Suprapubic skin (tissue), 4 donors: ENCODE results near the gene HYAL2. TPM values are rescaled to one million over a fixed set of nuclear protein-coding genes. Genes with fewer than 3 reads are reported as not detected.

ENCODE experiments used
- DNase-seq, 2 donors: peaks; one replicate each; pipeline ENCODE4 v3.0.0-alpha.2; 2019; ENCODE audit warnings: low spot score in 2 of 2
- H3K27ac ChIP-seq: fragments of 200-600 bp; sonication (generic); one replicate; pipeline ENCODE4 v1.5.1; 2019
- H3K27me3 ChIP-seq: fragments of 200-600 bp; sonication (generic); one replicate; pipeline ENCODE4 v1.5.1; 2019
- H3K36me3 ChIP-seq: fragments of 200-600 bp; sonication (generic); one replicate; pipeline ENCODE4 v1.5.1; 2019
- H3K4me1 ChIP-seq: fragments of 200-600 bp; sonication (generic); one replicate; pipeline ENCODE4 v1.5.1; 2019
- H3K4me3 ChIP-seq: fragments of 200-600 bp; sonication (generic); one replicate; pipeline ENCODE4 v1.5.1; 2019; ENCODE audit warnings: mild to moderate bottlenecking
- H3K9me3 ChIP-seq: fragments of 200-600 bp; sonication (generic); one replicate; pipeline ENCODE4 v1.5.1; 2019
- EP300 ChIP-seq: sonication (generic); formaldehyde crosslinking; IDR thresholded peaks from one replicate; pipeline ENCODE4 v1.6.1; 2017; ENCODE audit warnings: antibody characterized with exemption
- POLR2A ChIP-seq, 2 donors: fragments of 450-650 bp; IDR thresholded peaks; one replicate each; pipeline ENCODE4 v1.6.1; 2017; ENCODE audit warnings: antibody characterized with exemption in 2 of 2, mild to moderate bottlenecking in 2 of 2, moderate library complexity in 2 of 2
- POLR2AphosphoS5 ChIP-seq, 3 donors: sonication (generic); formaldehyde crosslinking; IDR thresholded peaks; one replicate each; pipeline ENCODE4 v1.6.1; 2017; ENCODE audit warnings: antibody characterized with exemption in 3 of 3
- WGBS: methylation state at CpG from one replicate; pipeline ENCODE4 v1.1.5; 2018; 5-methylcytosine and 5-hydroxymethylcytosine counted together
- total RNA-seq, 4 donors: library from RNA; depleted of rRNA; stranded (reverse); fragments of >200 nt; gene quantifications; one replicate each; pipeline ENCODE4 v1.1.0, GENCODE V29; 2016
- TF ChIP-seq, protein P1 (sequence below), 2 donors: fragments of 200-600 bp in 1 of 2; fragments of 450-650 bp in 1 of 2; sonication (generic) in 1 of 2; IDR thresholded peaks; one replicate each; pipeline ENCODE4 v1.5.1; 2016 to 2019; ENCODE audit warnings: antibody characterized with exemption in 2 of 2, mild to moderate bottlenecking in 1 of 2, moderate library complexity in 1 of 2

The HYAL2 gene
- total RNA-seq, 4 donors from 2014 or later: 47.7 to 87.0 (median 80.3) TPM

DNA sequence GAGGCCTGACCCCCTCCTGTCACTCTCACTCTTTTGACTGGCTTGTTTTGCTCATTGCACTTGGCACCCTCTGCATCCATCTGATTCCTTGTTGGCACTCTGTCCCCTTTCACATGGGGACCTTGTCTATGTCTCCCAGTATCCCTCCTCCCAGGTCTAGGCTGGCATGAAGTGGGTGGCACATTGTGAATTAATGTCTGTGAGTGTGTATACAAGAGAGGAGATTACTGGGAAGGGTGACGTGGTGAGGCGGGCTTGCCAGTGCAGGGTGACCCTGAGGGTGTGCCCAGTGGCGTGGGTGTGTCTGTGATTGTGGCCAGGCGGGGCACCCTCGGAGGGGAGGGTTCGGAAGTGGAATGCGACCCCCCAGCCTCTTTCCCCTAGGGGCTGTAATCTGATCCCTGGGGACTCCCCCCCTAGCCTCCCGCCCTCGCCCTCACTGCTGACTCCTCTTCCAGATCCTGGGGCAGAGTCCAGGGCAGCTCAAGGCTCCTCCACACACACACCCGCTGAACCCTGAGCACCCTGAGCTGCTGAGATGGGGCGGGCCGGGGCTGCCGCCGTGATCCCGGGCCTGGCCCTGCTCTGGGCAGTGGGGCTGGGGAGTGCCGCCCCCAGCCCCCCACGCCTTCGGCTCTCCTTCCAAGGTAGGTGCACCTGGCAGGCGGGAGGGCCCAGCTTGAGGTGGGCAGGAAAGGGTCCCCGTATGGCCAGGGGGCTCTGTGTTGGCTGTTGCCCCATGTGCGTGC lies 53.7 kb downstream of the HYAL2 start, which contains the start of gene SEMA3B:
TSS of gene SEMA3B (plus strand) at position 445 of the 749 bp plus-strand sequence. CDS start at position 539, 94 bp downstream.
- H3K27ac ChIP-seq: peak within 1 kb of the TSS; percentile 79
- TF ChIP-seq POLR2AphosphoS5 (IDR thresholded peaks at IDR 0.05) (no peak), EP300 (no peak), POLR2A (IDR thresholded peaks at IDR 0.05) (no peak)
- TF ChIP-seq, protein P1, sequence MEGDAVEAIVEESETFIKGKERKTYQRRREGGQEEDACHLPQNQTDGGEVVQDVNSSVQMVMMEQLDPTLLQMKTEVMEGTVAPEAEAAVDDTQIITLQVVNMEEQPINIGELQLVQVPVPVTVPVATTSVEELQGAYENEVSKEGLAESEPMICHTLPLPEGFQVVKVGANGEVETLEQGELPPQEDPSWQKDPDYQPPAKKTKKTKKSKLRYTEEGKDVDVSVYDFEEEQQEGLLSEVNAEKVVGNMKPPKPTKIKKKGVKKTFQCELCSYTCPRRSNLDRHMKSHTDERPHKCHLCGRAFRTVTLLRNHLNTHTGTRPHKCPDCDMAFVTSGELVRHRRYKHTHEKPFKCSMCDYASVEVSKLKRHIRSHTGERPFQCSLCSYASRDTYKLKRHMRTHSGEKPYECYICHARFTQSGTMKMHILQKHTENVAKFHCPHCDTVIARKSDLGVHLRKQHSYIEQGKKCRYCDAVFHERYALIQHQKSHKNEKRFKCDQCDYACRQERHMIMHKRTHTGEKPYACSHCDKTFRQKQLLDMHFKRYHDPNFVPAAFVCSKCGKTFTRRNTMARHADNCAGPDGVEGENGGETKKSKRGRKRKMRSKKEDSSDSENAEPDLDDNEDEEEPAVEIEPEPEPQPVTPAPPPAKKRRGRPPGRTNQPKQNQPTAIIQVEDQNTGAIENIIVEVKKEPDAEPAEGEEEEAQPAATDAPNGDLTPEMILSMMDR (IDR thresholded peaks at IDR 0.05): no peak
- no peaks in the 10 kb centered on the region for H3K36me3 ChIP-seq
- WGBS: 27% methylated on average over 13 of the region's 21 CpGs
- peak in 1 of 2 donors; percentile 78 for DNase-seq
- peak within 1 kb of the TSS; percentile 44 for H3K4me3 ChIP-seq
- H3K27me3 ChIP-seq: peaks cover 5% of the 10 kb centered on the region
- H3K9me3 ChIP-seq: no peaks in the 10 kb centered on the region
- H3K4me1 ChIP-seq: peaks cover 83% of the 10 kb centered on the region

DNA sequence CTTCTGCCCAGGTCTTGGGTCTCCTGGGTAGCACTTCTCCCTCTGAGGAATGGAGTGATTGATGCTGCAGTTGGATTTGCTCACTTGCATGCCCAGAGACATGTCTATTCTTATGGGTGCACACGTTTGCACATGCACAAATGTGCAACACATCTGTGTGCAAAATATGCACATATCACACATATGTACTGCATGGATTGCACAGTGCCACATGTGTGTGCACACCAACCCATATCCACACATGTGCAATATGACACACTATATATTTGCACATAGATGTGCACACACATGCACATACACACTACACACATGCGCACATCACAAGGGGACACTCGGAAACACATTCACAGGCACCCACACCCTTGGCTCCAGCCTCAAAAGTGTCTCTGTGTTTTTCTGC lies 54.3 kb downstream of the HYAL2 start:
- Histone ChIP-seq H3K27me3 (no peaks in the 10 kb centered on the region), H3K9me3 (no peaks in the 10 kb centered on the region), H3K27ac (peak overlapping the region; percentile 79), H3K4me3 (peak overlapping the region; percentile 44), H3K4me1 (peaks cover 80% of the 10 kb centered on the region), H3K36me3 (no peaks in the 10 kb centered on the region)
- no peak for TF ChIP-seq EP300
- no peak for TF ChIP-seq POLR2A (IDR thresholded peaks at IDR 0.05)
- TF ChIP-seq, protein P1 (IDR thresholded peaks at IDR 0.05): no peak
- no peak for TF ChIP-seq POLR2AphosphoS5 (IDR thresholded peaks at IDR 0.05)
- no peak for DNase-seq
- WGBS: 40% methylated on average over 3 of the region's 3 CpGs

Other genes with a start within 250 kb of the HYAL2 start
- gene RBM5, start 233.8 kb downstream of the HYAL2 start, total RNA-seq: 100 to 1,000 TPM; 129 to 681 (median 208) TPM
- 100 to 1,000 TPM; 123 to 188 (median 130) TPM for gene SEMA3F, start 167.4 kb downstream of the HYAL2 start, total RNA-seq
- gene GNAT1, start 131.1 kb downstream of the HYAL2 start, total RNA-seq: under 1 TPM in 1 of 4 donors, not detected in 3; 0.64 TPM
- 1 to 10 TPM in 2 of 4 donors, under 1 TPM in 2; 0.25 to 2.2 (median 1.00) TPM for gene SLC38A3, start 117.5 kb downstream of the HYAL2 start, total RNA-seq
- gene GNAI2, start 86.5 kb downstream of the HYAL2 start, total RNA-seq: 10 to 100 TPM; 70.9 to 91.3 (median 76.7) TPM
- gene SEMA3B, start 53.6 kb downstream of the HYAL2 start, total RNA-seq: 1 to 10 TPM; 2.9 to 5.2 (median 4.1) TPM
- under 1 TPM in 1 of 4 donors, not detected in 3; 0.30 TPM for gene LSMEM2, start 43.7 kb downstream of the HYAL2 start, total RNA-seq
- gene IFRD2, start 30.3 kb downstream of the HYAL2 start, total RNA-seq: 10 to 100 TPM; 56.3 to 84.9 (median 75.2) TPM
- 1 to 10 TPM; 2.5 to 7.8 (median 6.1) TPM for gene HYAL3, start 23.3 kb downstream of the HYAL2 start, total RNA-seq
- gene NAA80, start 23.3 kb downstream of the HYAL2 start, total RNA-seq: 10 to 100 TPM; 19.5 to 23.4 (median 20.3) TPM
- gene HYAL1, start 19.2 kb downstream of the HYAL2 start, total RNA-seq: 10 to 100 TPM; 19.5 to 31.0 (median 27.4) TPM
- 10 to 100 TPM; 12.8 to 21.7 (median 17.4) TPM for gene TUSC2, start 5.5 kb upstream of the HYAL2 start, total RNA-seq
- 10 to 100 TPM; 33.9 to 63.3 (median 39.7) TPM for gene RASSF1, start 18.1 kb upstream of the HYAL2 start, total RNA-seq
- 1 to 10 TPM in 3 of 4 donors, not detected in 1; 1.6 to 4.7 (median 1.9) TPM for gene ZMYND10, start 23.0 kb upstream of the HYAL2 start, total RNA-seq
- 10 to 100 TPM; 16.5 to 35.6 (median 26.0) TPM for gene NPRL2, start 28.0 kb upstream of the HYAL2 start, total RNA-seq
- 10 to 100 TPM; 12.8 to 29.8 (median 17.9) TPM for gene CYB561D2, start 28.1 kb upstream of the HYAL2 start, total RNA-seq
- 10 to 100 TPM; 60.7 to 85.3 (median 70.2) TPM for gene TMEM115, start 36.8 kb upstream of the HYAL2 start, total RNA-seq
- gene CACNA2D2, start 180.9 kb upstream of the HYAL2 start, total RNA-seq: 1 to 10 TPM; 1.4 to 5.6 (median 1.7) TPM
- 1 to 10 TPM; 1.3 to 3.7 (median 2.2) TPM for gene C3orf18, start 245.0 kb upstream of the HYAL2 start, total RNA-seq
- 10 to 100 TPM in 1 of 4 donors, 1 to 10 TPM in 3; 3.8 to 10.6 (median 8.4) TPM for gene HEMK1, start 246.8 kb upstream of the HYAL2 start, total RNA-seq